AG04450 (cell line): ENCODE results near the gene RTCB. TPM values are rescaled to one million over a fixed set of nuclear protein-coding genes. Genes with fewer than 3 reads are reported as not detected.

Experiments
- CTCF ChIA-PET: fragments of 300-600, 350-600 bp; formaldehyde crosslinking; extraction: SDS; loops from one replicate; lab custom pipeline; 2022; ENCODE audit warnings: antibody characterized with exemption, inconsistent platforms; lab: Charles Lee
- POLR2A ChIA-PET: fragments of 350-600 bp; formaldehyde crosslinking; extraction: SDS; loops from one replicate; lab custom pipeline; 2021; ENCODE audit warnings: antibody characterized with exemption, inconsistent platforms; lab: Yijun Ruan, JAX
- DNase-seq: peaks from one replicate; pipeline ENCODE4 v3.0.0-alpha.2; 2011; ENCODE audit warnings: low read depth, low spot score
- H3K27ac ChIP-seq: one replicate; pipeline ENCODE4 v1.5.1; 2012; ENCODE audit warnings: low read depth, low read length, control low read depth
- H3K27me3 ChIP-seq: one replicate; pipeline ENCODE4 v1.6.0; 2012; ENCODE audit warnings: low read length; ENCODE audit not compliant: control insufficient read depth, insufficient read depth
- H3K4me3 ChIP-seq: 2 replicates; pipeline ENCODE4 v1.5.1; 2011; ENCODE audit warnings: mild to moderate bottlenecking, low read depth, low read length, control low read depth
- H3K9me3 ChIP-seq: 2 replicates; pipeline ENCODE4 v1.5.1; 2012; ENCODE audit warnings: low read length; ENCODE audit not compliant: control insufficient read depth, insufficient read depth
- polyA plus RNA-seq: library from polyadenylated mRNA; depleted of rRNA; stranded (reverse); fragments of >200 nt; gene quantifications from 2 replicates; pipeline ENCODE4 v1.2.3, GENCODE V29; 2011
- TF ChIP-seq, protein P1 (sequence below): IDR thresholded peaks from 2 replicates; pipeline ENCODE4 v1.5.1; 2011; ENCODE audit warnings: low read depth, low read length, control low read depth, inconsistent platforms

RTCB gene
- polyA plus RNA-seq, 1 experiment = 179 TPM

DNA sequence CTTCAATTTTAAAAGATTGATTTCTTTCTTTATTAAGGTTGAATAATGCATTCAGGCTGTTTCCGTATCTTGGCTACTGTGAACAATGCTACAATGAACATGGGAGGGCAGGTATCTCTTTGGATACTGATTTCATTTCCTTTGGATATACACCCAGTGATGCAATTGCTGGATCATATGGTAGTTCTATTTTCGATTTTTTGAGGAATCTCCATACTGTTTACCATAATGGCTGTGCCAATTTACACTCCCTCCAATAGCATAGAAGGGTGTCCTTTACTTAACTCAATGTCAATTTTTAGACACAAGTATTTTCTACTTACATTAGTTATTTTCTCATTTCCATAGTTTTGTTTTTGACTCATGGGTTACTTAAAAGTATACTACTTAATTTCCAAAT, 8.0 kb downstream of the RTCB start:
- no peak for DNase-seq
- Histone ChIP-seq H3K27me3 (no peaks in the 10 kb centered on the region), H3K27ac (no peak overlapping the region), H3K9me3 (no peaks in the 10 kb centered on the region), H3K4me3 (no peak overlapping the region)
- TF ChIP-seq, protein P1, sequence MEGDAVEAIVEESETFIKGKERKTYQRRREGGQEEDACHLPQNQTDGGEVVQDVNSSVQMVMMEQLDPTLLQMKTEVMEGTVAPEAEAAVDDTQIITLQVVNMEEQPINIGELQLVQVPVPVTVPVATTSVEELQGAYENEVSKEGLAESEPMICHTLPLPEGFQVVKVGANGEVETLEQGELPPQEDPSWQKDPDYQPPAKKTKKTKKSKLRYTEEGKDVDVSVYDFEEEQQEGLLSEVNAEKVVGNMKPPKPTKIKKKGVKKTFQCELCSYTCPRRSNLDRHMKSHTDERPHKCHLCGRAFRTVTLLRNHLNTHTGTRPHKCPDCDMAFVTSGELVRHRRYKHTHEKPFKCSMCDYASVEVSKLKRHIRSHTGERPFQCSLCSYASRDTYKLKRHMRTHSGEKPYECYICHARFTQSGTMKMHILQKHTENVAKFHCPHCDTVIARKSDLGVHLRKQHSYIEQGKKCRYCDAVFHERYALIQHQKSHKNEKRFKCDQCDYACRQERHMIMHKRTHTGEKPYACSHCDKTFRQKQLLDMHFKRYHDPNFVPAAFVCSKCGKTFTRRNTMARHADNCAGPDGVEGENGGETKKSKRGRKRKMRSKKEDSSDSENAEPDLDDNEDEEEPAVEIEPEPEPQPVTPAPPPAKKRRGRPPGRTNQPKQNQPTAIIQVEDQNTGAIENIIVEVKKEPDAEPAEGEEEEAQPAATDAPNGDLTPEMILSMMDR = no peak
- CTCF ChIA-PET = interaction anchor here (1.8 kb wide), 1 partner anchor 9 kb away, joined by 4 read pairs; no protein-coding TSS in a partner anchor
- POLR2A ChIA-PET = no interaction called here

DNA sequence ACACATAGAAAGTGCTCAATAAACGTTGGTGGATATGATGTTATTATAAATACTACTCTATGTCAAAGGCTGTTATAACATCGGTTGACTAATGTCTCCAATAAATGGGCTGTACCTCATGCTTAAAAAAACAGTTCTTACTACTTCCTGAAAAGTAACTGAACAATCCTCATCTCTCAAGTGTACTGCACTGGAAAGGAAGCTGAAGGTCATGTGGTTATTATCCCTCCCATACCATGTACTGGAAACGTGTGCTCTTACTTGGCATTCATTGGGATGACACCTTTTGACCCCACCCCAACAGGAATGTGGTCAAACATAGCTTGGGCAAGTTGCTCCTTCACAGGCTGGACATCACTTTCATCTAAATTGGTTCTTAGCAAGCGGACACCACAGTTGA, 10.6 kb downstream of the RTCB start:
- ChIA-PET POLR2A (no interaction called here), CTCF (interaction anchor here (1.3 to 4.4 kb wide), 3 partner anchors 11 to 585 kb away, joined by 4 to 32 read pairs (median 16); no protein-coding TSS in a partner anchor)
- H3K9me3 ChIP-seq = no peaks in the 10 kb centered on the region
- no peak for DNase-seq
- TF ChIP-seq, protein P1 = no peak
- H3K27me3 ChIP-seq = no peaks in the 10 kb centered on the region
- no peak overlapping the region for H3K4me3 ChIP-seq
- H3K27ac ChIP-seq = no peak overlapping the region

DNA sequence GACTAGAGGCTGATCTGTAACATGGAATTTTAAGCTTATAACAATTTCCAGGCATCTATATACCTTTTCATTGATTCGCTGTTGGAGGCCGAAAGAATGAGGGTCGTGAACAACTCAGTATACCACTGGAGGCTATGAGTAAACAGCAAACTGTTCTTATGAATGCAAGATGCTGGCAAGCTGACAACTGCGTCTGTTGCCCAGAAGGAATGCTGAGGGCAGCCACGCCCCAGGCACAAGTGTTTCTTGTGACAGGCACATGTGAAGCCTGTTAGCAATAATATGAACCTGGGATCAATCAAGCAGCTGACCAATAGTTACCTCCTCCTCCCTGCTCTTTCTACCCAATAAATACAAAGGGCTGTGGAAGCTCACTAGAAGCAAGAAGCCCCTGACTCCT, 15.3 kb downstream of the RTCB start:
- H3K27ac ChIP-seq = no peak overlapping the region
- CTCF ChIA-PET = no interaction called here

DNA sequence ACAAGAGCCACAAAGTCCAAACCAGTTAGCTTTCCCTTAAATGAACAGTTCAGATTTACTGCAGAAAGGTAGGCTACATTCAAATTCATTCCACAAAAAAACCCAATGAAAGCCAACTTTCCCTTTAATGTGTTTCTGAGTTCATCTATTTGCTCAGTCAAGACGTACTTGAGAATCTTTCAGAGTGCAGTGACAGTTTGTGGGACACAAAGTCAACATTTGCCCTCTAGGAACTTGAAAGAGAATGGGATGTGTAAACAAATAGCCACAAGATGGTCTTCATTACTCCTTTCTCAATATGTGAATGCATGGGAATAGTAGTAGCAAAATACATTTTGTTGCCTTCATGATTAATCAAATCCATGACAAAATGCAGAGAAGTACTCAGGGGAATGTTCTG, 15.8 kb downstream of the RTCB start:
- DNase-seq = no peak
- Histone ChIP-seq H3K27me3 (no peaks in the 10 kb centered on the region), H3K27ac (no peak overlapping the region), H3K4me3 (no peak overlapping the region), H3K9me3 (no peaks in the 10 kb centered on the region)
- TF ChIP-seq, protein P1 = no peak
- CTCF ChIA-PET = no interaction called here
- POLR2A ChIA-PET = no interaction called here

More for the DNA sequence above, 15.3 kb downstream of the RTCB start:
- no peak overlapping the region for H3K4me3 ChIP-seq
- no peaks in the 10 kb centered on the region for H3K27me3 ChIP-seq
- H3K9me3 ChIP-seq = no peaks in the 10 kb centered on the region
- no peak for DNase-seq
- POLR2A ChIA-PET = no interaction called here
- TF ChIP-seq, protein P1 = no peak

DNA sequence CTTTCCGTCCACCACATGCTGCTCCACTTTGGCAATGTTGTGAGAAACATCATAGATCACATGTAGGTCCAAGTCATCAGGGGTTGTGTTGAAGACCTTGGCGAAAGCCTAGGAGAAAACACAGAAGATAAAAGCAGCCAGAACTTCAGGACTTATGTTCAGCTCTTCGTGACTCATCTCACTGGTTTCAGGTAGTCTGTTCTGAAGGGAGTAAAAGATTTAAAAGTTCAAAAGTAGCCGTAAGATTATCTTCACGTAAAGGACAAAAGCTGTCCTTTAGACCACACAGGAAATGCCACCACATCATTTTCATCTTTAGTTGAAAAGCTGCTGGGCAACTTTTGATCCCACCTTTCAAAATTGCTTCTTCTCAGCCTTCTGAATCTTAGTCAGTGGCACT, 16.9 kb downstream of the RTCB start:
- no peaks in the 10 kb centered on the region for H3K27me3 ChIP-seq
- H3K4me3 ChIP-seq = no peak overlapping the region
- TF ChIP-seq, protein P1 = no peak
- H3K27ac ChIP-seq = no peak overlapping the region
- CTCF ChIA-PET = no interaction called here
- no peak for DNase-seq
- POLR2A ChIA-PET = no interaction called here
- no peaks in the 10 kb centered on the region for H3K9me3 ChIP-seq
